AG04450 (cell line): ENCODE data around the gene SLC2A9. TPM values are rescaled to one million over a fixed set of nuclear protein-coding genes. Genes with fewer than 3 reads are reported as not detected.
A peak's percentile ranks its signal among the peaks of the same experiment; 100 is the strongest.

Experiments
- CTCF ChIA-PET: fragments of 300-600, 350-600 bp; formaldehyde crosslinking; extraction: SDS; loops from one replicate; lab custom pipeline; 2022; ENCODE audit warnings: antibody characterized with exemption, inconsistent platforms; lab: Charles Lee
- POLR2A ChIA-PET: fragments of 350-600 bp; formaldehyde crosslinking; extraction: SDS; loops from one replicate; lab custom pipeline; 2021; ENCODE audit warnings: antibody characterized with exemption, inconsistent platforms; lab: Yijun Ruan, JAX
- DNase-seq: peaks from one replicate; pipeline ENCODE4 v3.0.0-alpha.2; 2011; ENCODE audit warnings: low read depth, low spot score
- H3K27ac ChIP-seq: one replicate; pipeline ENCODE4 v1.5.1; 2012; ENCODE audit warnings: low read depth, low read length, control low read depth
- H3K27me3 ChIP-seq: one replicate; pipeline ENCODE4 v1.6.0; 2012; ENCODE audit warnings: low read length; ENCODE audit not compliant: control insufficient read depth, insufficient read depth
- H3K4me3 ChIP-seq: 2 replicates; pipeline ENCODE4 v1.5.1; 2011; ENCODE audit warnings: mild to moderate bottlenecking, low read depth, low read length, control low read depth
- H3K9me3 ChIP-seq: 2 replicates; pipeline ENCODE4 v1.5.1; 2012; ENCODE audit warnings: low read length; ENCODE audit not compliant: control insufficient read depth, insufficient read depth
- polyA plus RNA-seq: library from polyadenylated mRNA; depleted of rRNA; stranded (reverse); fragments of >200 nt; gene quantifications from 2 replicates; pipeline ENCODE4 v1.2.3, GENCODE V29; 2011
- TF ChIP-seq, protein P1 (sequence below): IDR thresholded peaks from 2 replicates; pipeline ENCODE4 v1.5.1; 2011; ENCODE audit warnings: low read depth, low read length, control low read depth, inconsistent platforms

Gene SLC2A9
- polyA plus RNA-seq, 1 experiment: 2.4 TPM

DNA sequence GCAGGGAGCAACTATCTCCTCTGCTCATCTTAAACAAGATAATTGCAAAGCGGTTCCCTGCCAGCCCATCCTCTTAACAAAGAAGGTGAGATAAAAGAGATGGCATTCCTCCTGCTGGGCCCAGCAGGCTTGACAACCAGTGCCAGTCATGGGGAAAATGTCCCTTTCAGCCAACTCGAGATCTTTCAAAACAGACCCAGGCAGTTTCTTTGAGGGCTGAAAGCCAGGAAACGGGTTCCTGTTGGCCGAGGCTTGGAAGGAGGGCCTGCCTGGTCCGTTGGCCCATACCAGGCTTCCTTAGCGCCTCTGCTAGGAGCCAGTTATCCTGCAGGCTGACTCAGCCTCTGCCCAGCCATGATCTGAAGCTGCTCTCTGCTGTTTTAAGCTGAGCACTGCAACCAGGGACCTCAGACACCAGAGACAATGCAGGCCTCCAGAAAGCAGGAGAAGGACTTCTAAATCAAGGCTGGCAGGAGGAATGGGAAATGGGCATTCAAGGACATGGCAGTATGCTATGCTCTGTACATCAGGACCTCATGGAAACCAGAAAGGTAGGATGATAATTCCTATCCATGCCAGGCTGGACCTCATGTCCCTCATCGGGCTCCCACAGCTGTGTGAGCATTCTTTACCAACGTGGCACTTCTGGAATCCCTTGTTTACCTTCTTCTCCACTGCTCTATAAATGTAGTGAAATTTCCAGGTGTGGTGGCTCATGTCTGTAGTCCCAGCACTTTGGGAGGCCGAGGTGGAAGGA, 42.4 kb upstream of the SLC2A9 start:
- Histone ChIP-seq H3K27me3 (no peaks in the 10 kb centered on the region), H3K27ac (no peak overlapping the region), H3K4me3 (no peak overlapping the region), H3K9me3 (no peaks in the 10 kb centered on the region)
- CTCF ChIA-PET: interaction anchor here (0.5 to 1.9 kb wide), 6 partner anchors 45 to 531 kb away, joined by 3 to 5 read pairs (median 3); no protein-coding TSS in a partner anchor
- POLR2A ChIA-PET: no interaction called here
- TF ChIP-seq, protein P1, sequence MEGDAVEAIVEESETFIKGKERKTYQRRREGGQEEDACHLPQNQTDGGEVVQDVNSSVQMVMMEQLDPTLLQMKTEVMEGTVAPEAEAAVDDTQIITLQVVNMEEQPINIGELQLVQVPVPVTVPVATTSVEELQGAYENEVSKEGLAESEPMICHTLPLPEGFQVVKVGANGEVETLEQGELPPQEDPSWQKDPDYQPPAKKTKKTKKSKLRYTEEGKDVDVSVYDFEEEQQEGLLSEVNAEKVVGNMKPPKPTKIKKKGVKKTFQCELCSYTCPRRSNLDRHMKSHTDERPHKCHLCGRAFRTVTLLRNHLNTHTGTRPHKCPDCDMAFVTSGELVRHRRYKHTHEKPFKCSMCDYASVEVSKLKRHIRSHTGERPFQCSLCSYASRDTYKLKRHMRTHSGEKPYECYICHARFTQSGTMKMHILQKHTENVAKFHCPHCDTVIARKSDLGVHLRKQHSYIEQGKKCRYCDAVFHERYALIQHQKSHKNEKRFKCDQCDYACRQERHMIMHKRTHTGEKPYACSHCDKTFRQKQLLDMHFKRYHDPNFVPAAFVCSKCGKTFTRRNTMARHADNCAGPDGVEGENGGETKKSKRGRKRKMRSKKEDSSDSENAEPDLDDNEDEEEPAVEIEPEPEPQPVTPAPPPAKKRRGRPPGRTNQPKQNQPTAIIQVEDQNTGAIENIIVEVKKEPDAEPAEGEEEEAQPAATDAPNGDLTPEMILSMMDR: peak; percentile 69
- DNase-seq: peak; percentile 42

DNA sequence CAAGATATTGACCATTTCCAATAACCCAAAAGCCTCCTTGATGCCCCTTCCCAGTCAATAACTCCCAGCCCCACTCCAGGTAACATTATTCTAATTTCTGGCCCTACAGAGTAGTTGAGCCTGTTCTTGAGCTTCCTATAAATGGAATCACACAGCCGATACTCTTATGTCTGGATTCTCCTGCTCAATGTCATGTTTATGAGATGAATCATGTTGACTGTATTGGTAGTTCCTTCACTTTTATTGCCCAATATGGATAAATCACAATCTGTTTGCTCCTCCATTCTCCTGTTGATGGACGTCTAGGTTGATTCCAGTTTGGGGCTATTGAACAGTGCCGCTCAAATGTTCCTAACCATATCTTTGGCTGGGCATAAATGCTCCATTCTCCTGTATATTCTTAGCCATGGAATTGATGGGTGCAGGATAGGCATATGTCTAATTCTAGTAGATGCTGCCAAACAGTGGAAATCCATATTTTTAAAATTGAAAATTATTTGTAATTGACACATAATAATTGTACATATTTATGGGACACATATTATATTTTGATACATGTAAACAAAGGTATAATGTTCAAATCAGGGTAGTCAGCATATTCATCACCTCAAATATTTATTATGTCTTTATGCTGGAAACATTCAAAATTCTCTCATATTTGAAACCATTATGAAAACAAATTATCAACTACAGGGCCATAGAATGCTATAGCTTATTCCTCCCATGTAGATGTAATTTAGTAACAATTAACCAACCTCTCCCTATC, 40.5 kb upstream of the SLC2A9 start:
- DNase-seq: no peak
- POLR2A ChIA-PET: interaction anchor here (0.9 kb wide), 1 partner anchor 45 kb away, joined by 4 read pairs; no protein-coding TSS in a partner anchor
- H3K27ac ChIP-seq: no peak overlapping the region

DNA sequence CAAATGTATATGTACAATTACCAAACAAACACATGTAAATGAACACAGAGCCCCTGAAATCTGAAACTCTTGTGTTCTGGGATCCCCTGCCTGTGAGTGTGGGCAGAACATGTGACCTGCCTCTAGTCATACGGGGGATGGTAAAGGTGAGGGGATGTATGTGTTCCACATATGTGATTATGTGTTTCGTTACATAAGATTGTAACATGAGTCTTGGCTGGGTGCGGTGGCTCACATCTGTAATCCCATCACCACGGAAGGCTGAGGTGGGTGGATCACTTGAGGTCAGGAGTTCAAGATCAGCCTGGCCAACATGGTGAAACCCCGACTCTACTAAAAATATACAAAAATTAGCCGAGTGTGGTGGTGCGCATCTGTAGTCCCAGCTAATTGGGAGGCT, 37.1 kb upstream of the SLC2A9 start:
- TF ChIP-seq, protein P1: no peak

More for the DNA sequence above, 40.5 kb upstream of the SLC2A9 start:
- no peak overlapping the region for H3K4me3 ChIP-seq
- TF ChIP-seq, protein P1: no peak
- H3K27me3 ChIP-seq: no peaks in the 10 kb centered on the region
- CTCF ChIA-PET: interaction anchor here (1.5 to 1.9 kb wide), 2 partner anchors 43 to 48 kb away, joined by 3 to 4 read pairs; no protein-coding TSS in a partner anchor
- no peaks in the 10 kb centered on the region for H3K9me3 ChIP-seq

DNA sequence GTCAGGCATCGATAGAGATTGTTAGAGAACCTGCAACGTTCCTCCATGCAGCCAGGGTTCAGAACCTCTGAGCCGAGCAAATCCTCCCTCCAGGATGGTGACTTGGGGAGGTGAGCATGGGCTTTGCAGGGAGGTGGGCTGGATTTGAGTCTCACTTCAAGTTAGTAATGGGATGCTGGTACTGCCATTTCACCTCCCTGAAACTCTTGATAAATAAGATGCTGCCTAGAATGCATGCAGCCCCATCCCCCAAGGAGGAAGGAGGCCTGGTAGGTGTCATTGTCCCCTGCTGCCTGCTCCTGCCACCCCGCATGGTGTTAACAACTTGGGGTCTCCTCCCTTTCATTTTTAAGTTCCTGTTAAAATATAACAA, 35.7 kb upstream of the SLC2A9 start:
- CTCF ChIA-PET: no interaction called here
- TF ChIP-seq, protein P1: no peak

More for the DNA sequence above, 37.1 kb upstream of the SLC2A9 start:
- POLR2A ChIA-PET: no interaction called here
- H3K27me3 ChIP-seq: no peaks in the 10 kb centered on the region
- CTCF ChIA-PET: no interaction called here
- no peak overlapping the region for H3K27ac ChIP-seq
- H3K9me3 ChIP-seq: no peaks in the 10 kb centered on the region
- no peak for DNase-seq
- H3K4me3 ChIP-seq: no peak overlapping the region

More for the DNA sequence above, 35.7 kb upstream of the SLC2A9 start:
- H3K27ac ChIP-seq: no peak overlapping the region
- H3K27me3 ChIP-seq: no peaks in the 10 kb centered on the region
- POLR2A ChIA-PET: no interaction called here
- no peaks in the 10 kb centered on the region for H3K9me3 ChIP-seq
- H3K4me3 ChIP-seq: no peak overlapping the region
- no peak for DNase-seq
